Suprapubic skin (tissue), 4 donors: Measurements from ENCODE around the gene MAP2K2.

ENCODE experiments used
- EP300 ChIP-seq: sonication (generic); formaldehyde crosslinking; IDR thresholded peaks from one replicate; pipeline ENCODE4 v1.6.1; 2017; ENCODE audit warnings: antibody characterized with exemption
- POLR2A ChIP-seq, 2 donors: fragments of 450-650 bp; IDR thresholded peaks; one replicate each; pipeline ENCODE4 v1.6.1; 2017; ENCODE audit warnings: antibody characterized with exemption in 2 of 2, mild to moderate bottlenecking in 2 of 2, moderate library complexity in 2 of 2
- POLR2AphosphoS5 ChIP-seq, 3 donors: sonication (generic); formaldehyde crosslinking; IDR thresholded peaks; one replicate each; pipeline ENCODE4 v1.6.1; 2017; ENCODE audit warnings: antibody characterized with exemption in 3 of 3
- TF ChIP-seq, protein P1 (sequence below), 2 donors: fragments of 200-600 bp in 1 of 2; fragments of 450-650 bp in 1 of 2; sonication (generic) in 1 of 2; IDR thresholded peaks; one replicate each; pipeline ENCODE4 v1.5.1; 2016 to 2019; ENCODE audit warnings: antibody characterized with exemption in 2 of 2, mild to moderate bottlenecking in 1 of 2, moderate library complexity in 1 of 2

DNA sequence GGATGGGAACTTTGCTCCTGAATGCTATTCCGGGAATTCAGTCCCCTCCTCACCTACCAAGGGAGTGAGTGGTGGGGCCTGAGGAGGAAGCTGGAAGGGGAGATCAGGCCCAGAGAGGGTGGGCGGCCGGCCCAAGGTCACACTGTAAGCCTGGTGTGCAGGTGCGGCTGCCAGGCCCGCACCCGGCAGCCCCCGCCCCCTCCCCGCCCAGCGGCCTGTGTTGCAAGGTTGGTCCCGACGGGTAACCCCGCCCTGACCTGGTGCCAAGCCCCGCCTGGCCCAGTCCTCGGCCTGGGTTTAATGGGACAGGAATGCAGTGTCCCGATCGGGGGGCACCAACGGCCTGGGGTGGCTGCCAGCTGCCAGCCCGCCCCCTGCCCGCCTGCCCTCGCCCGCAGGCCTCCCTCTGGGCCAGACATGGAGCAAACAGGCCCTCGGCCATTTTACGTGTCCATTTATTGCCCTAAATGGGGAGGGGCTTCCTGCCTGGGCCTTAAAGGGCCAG is 62.7 kb downstream of the MAP2K2 start:
- TF ChIP-seq, protein P1, sequence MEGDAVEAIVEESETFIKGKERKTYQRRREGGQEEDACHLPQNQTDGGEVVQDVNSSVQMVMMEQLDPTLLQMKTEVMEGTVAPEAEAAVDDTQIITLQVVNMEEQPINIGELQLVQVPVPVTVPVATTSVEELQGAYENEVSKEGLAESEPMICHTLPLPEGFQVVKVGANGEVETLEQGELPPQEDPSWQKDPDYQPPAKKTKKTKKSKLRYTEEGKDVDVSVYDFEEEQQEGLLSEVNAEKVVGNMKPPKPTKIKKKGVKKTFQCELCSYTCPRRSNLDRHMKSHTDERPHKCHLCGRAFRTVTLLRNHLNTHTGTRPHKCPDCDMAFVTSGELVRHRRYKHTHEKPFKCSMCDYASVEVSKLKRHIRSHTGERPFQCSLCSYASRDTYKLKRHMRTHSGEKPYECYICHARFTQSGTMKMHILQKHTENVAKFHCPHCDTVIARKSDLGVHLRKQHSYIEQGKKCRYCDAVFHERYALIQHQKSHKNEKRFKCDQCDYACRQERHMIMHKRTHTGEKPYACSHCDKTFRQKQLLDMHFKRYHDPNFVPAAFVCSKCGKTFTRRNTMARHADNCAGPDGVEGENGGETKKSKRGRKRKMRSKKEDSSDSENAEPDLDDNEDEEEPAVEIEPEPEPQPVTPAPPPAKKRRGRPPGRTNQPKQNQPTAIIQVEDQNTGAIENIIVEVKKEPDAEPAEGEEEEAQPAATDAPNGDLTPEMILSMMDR (IDR thresholded peaks at IDR 0.05), result no peak
- no peak for TF ChIP-seq EP300
- peak in 1 of 3 donors; percentile 55 for TF ChIP-seq POLR2AphosphoS5 (IDR thresholded peaks at IDR 0.05)
- TF ChIP-seq POLR2A (IDR thresholded peaks at IDR 0.05), result no peak
